Putamen (tissue), 1 donor: ENCODE measurements around the gene VTA1.
"Not testable (repeated sequence)": the region's sequence is repeated elsewhere in the genome, so short reads cannot be mapped to it uniquely, and the experiment has no call there.

Source experiments
- DNase-seq: peaks from one replicate; pipeline ENCODE4 v3.0.0-alpha.2; 2016; ENCODE audit warnings: low spot score

Gene VTA1, protein sequence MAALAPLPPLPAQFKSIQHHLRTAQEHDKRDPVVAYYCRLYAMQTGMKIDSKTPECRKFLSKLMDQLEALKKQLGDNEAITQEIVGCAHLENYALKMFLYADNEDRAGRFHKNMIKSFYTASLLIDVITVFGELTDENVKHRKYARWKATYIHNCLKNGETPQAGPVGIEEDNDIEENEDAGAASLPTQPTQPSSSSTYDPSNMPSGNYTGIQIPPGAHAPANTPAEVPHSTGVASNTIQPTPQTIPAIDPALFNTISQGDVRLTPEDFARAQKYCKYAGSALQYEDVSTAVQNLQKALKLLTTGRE

GRCh38 chr6:142146828-142147662, at the start of gene VTA1, which contains the start of gene NMBR:
Gene VTA1 (plus strand): TSS chr6:142147263. CDS start chr6:142147288, 25 bp downstream.
Gene NMBR (minus strand): TSS chr6:142147122. CDS start chr6:142088658, 58,464 bp downstream.
- DNase-seq = peak; percentile 99

- DNase-seq = not testable (repeated sequence)
Observed at GRCh38 chr6:142104820-142105219, 42.2 kb upstream of the VTA1 start.

- not testable (repeated sequence) for DNase-seq
Observed at GRCh38 chr6:142110820-142111219, 36.2 kb upstream of the VTA1 start.

DNA sequence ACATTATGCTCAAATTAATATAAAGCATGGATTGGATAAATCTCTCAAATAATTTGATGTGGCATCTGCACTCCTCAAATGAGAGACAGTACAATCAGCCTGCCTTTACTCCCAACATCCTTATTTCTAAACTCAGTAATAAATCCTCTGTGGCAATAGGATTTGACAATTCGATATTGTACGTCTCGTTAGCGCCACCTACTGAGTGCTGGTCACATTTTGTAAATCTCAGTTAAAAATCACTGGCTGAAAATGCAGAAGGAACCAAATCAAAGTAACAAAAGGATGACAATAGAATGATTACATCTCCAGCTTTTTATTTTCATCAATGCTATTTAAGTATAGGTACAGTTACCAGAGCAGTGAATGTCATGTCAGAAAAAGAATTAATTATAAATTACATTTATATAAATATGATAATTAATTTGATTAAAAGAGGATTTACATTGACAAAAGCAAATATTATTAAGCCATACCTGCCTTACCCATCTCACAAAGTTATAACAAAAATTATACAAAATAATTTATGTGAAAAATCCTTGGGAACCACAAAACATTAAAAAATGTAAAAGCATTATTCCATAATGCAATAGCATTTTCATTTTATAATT, 34.5 kb upstream of the VTA1 start:
- DNase-seq = peak; percentile 49

- DNase-seq = no peak
Observed at GRCh38 chr6:142117366-142117765, 29.7 kb upstream of the VTA1 start.

- DNase-seq = no peak
Observed at GRCh38 chr6:142118328-142118727, 28.7 kb upstream of the VTA1 start.

- no peak for DNase-seq
Observed at GRCh38 chr6:142118925-142119324, 28.1 kb upstream of the VTA1 start.

DNA sequence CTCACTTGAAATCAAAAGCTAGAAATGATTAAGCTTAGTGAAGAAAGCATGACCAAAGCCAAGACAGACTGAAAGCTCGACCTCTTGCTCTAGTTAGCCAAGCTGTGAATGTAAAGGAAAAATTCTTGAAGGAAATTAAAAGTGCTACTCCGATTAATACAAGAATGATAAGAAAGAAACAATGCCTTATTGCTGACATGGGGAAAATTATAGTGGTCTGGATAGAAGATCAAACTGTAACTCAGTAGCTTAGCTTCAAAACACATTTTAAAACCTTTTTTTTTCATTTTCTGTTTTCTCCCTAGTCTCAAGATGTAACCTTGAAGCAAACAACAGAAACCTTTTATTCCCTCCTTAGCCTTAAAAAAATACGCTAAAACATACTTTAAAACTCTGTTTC, 25.7 kb upstream of the VTA1 start:
- DNase-seq = no peak

GRCh38 chr6:142130814-142131213, 16.2 kb upstream of the VTA1 start:
- DNase-seq = no peak

DNA sequence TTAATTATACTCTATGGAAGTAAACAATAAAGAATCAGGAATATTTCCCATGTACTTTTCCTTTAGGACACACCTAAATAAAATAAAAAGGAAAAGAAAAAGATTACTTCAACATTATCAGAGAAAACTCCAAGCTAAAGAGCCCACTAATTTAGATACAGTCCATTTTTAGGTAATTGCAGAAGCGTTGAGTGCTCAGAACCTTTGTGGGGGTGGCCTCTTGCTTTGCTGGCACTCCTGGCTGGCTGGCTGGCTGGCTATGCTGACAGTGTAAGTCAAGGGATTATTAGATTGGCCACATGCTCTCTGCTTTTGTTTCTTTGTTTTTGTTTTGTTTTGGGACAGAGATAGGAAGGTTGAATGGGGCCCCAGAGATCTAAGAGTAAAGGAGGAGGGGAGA, 14.4 kb upstream of the VTA1 start, which contains the start of gene GJE1:
GJE1 (plus strand) TSS at position 301 of the 400 bp plus-strand sequence. CDS start 234 bp downstream, outside the sequence.
- DNase-seq = no peak

DNA sequence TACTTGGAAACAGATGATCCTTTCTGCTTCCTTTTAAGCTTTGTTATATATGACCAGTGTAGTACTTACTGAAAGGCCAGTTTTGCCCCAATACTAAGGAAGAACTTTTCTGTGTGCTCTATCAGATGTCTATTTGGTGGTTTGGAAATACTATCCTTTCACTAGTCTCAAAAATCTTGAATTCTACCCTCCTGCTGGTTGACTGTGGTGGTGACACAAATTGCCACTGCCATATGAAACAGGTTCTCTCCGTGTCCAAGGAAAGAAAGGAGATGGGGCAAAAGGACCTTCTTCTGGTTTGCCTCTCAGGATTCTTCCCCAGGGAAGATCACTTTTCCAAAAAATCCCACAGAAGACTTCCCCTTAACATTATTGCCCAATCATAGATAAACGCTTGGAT, 8.2 kb upstream of the VTA1 start:
- no peak for DNase-seq

- not testable (repeated sequence) for DNase-seq
Observed at GRCh38 chr6:142141531-142141930, 5.5 kb upstream of the VTA1 start.

GRCh38 chr6:142152746-142153145, 5.7 kb downstream of the VTA1 start:
- no peak for DNase-seq

DNA sequence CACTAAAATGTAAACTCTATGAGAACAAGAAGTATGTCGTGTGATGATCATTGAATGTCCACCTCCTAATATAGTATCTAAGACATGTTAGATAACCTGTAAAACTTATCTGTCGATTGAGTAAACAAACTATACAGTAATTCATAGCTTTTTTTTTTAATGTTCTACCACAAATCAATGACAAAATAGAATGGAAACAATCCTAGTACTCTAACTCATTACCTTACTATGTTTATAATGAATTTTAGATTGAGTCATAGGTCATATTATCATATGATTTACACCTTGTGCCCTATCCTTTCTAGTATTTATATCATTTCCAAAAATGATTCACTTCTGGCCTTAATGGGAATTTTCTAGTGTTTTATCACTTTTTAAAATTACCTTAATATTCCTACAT, 6.1 kb downstream of the VTA1 start:
- no peak for DNase-seq

DNA sequence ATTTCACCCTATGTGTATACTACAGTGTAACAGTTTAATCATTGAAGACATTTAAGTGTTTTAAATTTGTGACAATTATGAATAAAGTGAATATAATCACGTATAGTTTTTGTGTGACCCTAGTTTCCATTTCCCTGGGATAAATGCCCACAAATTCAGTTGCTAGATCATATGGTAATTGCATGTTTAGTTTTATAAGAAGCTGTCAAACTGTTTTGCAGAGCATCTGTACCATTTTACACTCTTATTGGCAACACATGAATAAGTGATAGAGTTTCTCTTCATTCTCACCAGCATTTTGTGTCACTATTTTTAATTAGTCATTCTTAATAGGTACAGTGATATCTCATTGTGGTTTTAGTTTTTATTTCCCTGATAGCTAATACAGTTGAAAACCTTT, 7.3 kb downstream of the VTA1 start:
- no peak for DNase-seq

GRCh38 chr6:142155091-142155490, 8.0 kb downstream of the VTA1 start:
- DNase-seq = no peak

DNA sequence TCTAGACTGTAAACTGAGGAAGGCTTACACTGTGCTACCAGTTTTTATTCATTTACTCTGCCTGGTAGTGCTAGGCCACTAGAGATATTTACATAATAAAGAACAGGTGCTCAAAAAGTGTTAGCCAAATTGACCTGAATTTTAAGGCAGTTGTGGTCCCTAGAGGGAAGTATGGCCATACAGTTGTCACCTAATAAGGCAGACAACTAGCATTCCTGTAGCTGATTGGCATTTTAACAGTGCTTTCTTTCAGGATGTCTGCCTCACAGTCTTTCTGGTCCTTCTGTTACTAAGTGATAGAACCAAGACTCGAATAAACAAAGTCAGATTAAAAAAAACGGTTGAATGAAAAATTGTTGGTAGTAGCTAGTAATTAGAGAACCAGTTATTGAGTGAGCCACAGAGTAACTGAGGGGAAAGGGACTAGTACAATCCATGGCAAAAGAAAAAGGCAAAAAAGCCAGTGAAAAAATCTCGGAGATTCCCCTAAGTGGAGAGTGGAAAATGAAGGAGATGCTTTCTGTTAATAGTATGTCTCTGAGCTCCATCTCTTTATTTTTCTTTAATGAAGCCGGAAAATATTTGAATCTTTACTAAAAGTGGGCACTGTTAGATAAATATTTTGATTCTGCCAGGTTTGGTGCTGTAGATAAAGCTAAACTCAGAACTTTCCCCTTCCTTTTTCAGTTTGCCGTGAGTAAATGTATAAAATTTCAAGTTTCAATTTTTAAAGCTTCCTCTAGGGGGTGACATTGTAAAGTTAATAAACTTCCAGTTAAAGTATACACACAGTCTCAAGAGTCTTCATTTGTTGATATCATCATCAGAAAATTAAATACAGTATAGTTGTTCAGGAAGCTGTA, 9.1 kb downstream of the VTA1 start:
- DNase-seq = no peak

- not testable (repeated sequence) for DNase-seq
Observed at GRCh38 chr6:142156758-142157068, 9.7 kb downstream of the VTA1 start.

GRCh38 chr6:142162780-142163179, 15.7 kb downstream of the VTA1 start:
- no peak for DNase-seq

- no peak for DNase-seq
Observed at GRCh38 chr6:142165227-142165626, 18.2 kb downstream of the VTA1 start.

- no peak for DNase-seq
Observed at GRCh38 chr6:142167071-142167470, 20.0 kb downstream of the VTA1 start.

DNA sequence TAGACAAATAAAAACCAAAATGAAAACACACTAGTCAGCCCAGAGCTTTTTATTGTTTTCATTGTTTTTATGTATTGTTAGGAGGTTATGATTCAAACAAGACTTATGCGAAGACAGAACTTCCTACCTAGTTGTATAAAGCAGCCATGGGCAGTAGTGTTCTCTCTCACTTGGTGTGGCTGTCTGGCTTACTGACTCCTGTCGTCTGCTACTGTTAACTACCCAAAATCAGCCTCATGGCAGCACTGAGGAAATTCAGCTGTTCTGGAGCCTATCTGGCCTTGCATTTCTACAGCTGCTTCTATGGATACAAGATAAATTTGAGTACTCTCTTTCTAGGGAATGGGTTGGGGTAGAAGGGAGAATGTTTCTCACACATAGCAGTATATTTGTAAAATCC, 20.4 kb downstream of the VTA1 start:
- no peak for DNase-seq
